A673 (cell line): ENCODE results near the gene CHRNA4. TPM values are rescaled to one million over a fixed set of nuclear protein-coding genes. Genes with fewer than 3 reads are reported as not detected.

Experiments
- BruUV-seq: library from RNA; stranded (reverse); fragments of 400-500 nt; replicated peaks from 2 replicates; lab custom pipeline; 2021; lab: Mats Ljungman, UMichigan
- CTCF ChIA-PET: fragments of 300-600 bp; sonication (Branson Sonifier 250); formaldehyde crosslinking; loops from one replicate; lab custom pipeline; 2022; ENCODE audit warnings: antibody characterized with exemption; lab: Charles Lee
- POLR2A ChIA-PET: fragments of 300-600 bp; sonication (Branson Sonifier 250); formaldehyde crosslinking; loops from one replicate; lab custom pipeline; 2022; ENCODE audit warnings: antibody characterized with exemption; ENCODE audit not compliant: low non-redundant PET; lab: Charles Lee
- DNase-seq: peaks from one replicate; pipeline ENCODE4 v3.0.0-alpha.2; 2015; ENCODE audit warnings: low spot score
- H3K27ac ChIP-seq: fragments of 200-600 bp; sonication (generic); 2 replicates; pipeline ENCODE4 v1.5.1; 2016; ENCODE audit warnings: mixed run types, low read depth, mild to moderate bottlenecking, mixed read lengths, antibody characterized with exemption, low read length; ENCODE audit not compliant: poor library complexity, severe bottlenecking
- H3K27me3 ChIP-seq: fragments of 200-600 bp; sonication (generic); replicated peaks from 2 replicates; pipeline ENCODE4 v1.6.1; 2017; ENCODE audit warnings: mixed run types, low read depth, mild to moderate bottlenecking, mixed read lengths, antibody characterized with exemption, low read length; ENCODE audit not compliant: insufficient read depth, poor library complexity
- H3K36me3 ChIP-seq: fragments of 200-600 bp; sonication (generic); 2 replicates; pipeline ENCODE4 v1.6.1; 2016; ENCODE audit warnings: mixed run types, mild to moderate bottlenecking, mixed read lengths, antibody characterized with exemption, low read length; ENCODE audit not compliant: insufficient read depth, poor library complexity, severe bottlenecking
- H3K4me1 ChIP-seq: fragments of 200-600 bp; sonication (generic); 2 replicates; pipeline ENCODE4 v1.6.1; 2017; ENCODE audit warnings: mixed run types, mild to moderate bottlenecking, mixed read lengths, antibody characterized with exemption, low read length; ENCODE audit not compliant: insufficient read depth, poor library complexity, severe bottlenecking
- H3K4me3 ChIP-seq: fragments of 200-600 bp; sonication (generic); 2 replicates; pipeline ENCODE4 v1.5.1; 2016; ENCODE audit warnings: low read depth, mixed run types, mild to moderate bottlenecking, mixed read lengths, low read length; ENCODE audit not compliant: poor library complexity, severe bottlenecking
- H3K9me3 ChIP-seq: fragments of 200-600 bp; sonication (generic); 2 replicates; pipeline ENCODE4 v1.6.1; 2016; ENCODE audit warnings: mixed run types, low read depth, mild to moderate bottlenecking, mixed read lengths, antibody characterized with exemption, low read length; ENCODE audit not compliant: poor library complexity, severe bottlenecking
- EZH2 ChIP-seq: fragments of 200-600 bp; sonication (generic); IDR thresholded peaks from 2 replicates; pipeline ENCODE4 v1.6.1; 2017; ENCODE audit warnings: borderline replicate concordance, low read depth, mild to moderate bottlenecking, mixed read lengths, antibody characterized with exemption, low read length; ENCODE audit not compliant: poor library complexity, severe bottlenecking
- intact Hi-C: fragments of 100-400 bp; cut with micrococcal nuclease; formaldehyde crosslinking; loops from one replicate; pipeline ENCODE4 v1.10.0; 2022; ENCODE audit not compliant: unreplicated experiment
- total RNA-seq: library from RNA; stranded (reverse); gene quantifications from 2 replicates; pipeline ENCODE4 v1.2.3, GENCODE V29; 2021
- TF ChIP-seq, protein P1 (sequence below): fragments of 300-800, 200-600 bp; sonication (generic); conservative IDR thresholded peaks from 2 replicates; pipeline ENCODE4 v1.5.1; 2017; ENCODE audit warnings: low read depth, mild to moderate bottlenecking, antibody characterized with exemption, low read length, moderate library complexity, mixed read lengths

Gene CHRNA4
- total RNA-seq, 1 experiment from 2014 or later = 0.26 TPM

DNA sequence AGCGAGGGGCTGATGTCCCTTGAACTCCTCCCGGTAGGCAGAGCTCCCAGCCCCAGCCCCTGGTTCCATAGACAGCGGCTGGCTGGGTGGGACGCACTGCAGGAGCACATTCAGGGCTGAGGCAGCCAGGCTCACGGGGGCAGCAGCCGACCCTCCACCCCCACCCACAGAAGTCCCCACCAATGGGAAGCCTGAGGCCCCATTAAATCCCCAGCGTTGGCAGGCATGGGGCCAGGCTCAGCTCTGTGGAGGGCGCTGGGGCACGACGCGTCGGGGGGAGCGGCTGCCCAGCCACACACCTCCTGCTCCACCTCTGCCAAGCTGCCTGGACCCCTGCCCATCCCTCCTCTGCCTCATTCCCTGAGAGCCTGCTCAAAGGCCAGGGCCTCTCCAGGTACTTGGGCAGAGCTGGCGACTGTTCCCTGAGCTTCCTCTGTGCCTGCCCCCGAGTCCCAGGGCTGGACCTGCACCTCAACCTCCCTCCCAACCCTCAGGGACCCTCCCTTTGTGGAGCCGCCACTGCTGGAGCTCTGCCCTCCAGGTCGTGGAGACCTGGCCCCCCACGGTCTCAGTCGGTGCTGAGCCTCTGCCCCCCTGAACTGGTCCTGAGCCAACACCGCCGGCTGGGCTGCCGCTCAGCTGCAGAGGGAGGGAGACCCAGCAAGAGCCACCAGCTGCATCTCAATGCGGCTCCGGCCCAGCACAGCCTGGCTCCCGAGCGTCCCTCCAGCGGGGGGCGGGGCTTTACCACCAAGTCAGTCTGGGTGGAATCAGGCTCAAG is 9.1 kb downstream of the CHRNA4 start:
- BruUV-seq = no TSS peak
- ChIA-PET POLR2A (no interaction called here), CTCF (no interaction called here)
- Histone ChIP-seq H3K9me3 (no peaks in the 10 kb centered on the region), H3K27me3 (no peaks in the 10 kb centered on the region), H3K4me1 (no peaks in the 10 kb centered on the region), H3K4me3 (no peak overlapping the region), H3K36me3 (no peaks in the 10 kb centered on the region), H3K27ac (no peak overlapping the region)
- TF ChIP-seq, protein P1, sequence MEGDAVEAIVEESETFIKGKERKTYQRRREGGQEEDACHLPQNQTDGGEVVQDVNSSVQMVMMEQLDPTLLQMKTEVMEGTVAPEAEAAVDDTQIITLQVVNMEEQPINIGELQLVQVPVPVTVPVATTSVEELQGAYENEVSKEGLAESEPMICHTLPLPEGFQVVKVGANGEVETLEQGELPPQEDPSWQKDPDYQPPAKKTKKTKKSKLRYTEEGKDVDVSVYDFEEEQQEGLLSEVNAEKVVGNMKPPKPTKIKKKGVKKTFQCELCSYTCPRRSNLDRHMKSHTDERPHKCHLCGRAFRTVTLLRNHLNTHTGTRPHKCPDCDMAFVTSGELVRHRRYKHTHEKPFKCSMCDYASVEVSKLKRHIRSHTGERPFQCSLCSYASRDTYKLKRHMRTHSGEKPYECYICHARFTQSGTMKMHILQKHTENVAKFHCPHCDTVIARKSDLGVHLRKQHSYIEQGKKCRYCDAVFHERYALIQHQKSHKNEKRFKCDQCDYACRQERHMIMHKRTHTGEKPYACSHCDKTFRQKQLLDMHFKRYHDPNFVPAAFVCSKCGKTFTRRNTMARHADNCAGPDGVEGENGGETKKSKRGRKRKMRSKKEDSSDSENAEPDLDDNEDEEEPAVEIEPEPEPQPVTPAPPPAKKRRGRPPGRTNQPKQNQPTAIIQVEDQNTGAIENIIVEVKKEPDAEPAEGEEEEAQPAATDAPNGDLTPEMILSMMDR = no peak
- TF ChIP-seq EZH2 = no peak
- intact Hi-C loops = no loop called here
- no peak for DNase-seq

DNA sequence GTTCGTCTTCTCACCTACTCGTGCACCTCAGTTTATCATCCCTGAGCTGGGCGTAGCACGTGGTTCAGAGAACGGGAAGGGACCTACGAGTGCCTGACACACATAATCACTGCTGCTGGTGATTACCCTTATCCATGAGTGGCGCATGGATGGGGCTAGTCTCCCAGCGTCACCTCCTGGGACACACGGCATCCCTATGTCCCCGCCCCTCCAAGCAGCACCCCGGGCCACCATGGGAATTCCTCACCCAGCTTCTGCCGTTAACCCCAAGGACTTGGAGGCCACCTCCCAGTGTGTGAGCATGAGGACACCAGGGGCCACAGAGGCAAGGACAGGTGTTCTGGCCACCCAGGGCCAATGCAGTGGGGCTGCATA is 9.8 kb downstream of the CHRNA4 start:
- TF ChIP-seq, protein P1 = no peak
- no peak for TF ChIP-seq EZH2
- BruUV-seq = no TSS peak
- POLR2A ChIA-PET = no interaction called here
- no peak overlapping the region for H3K4me3 ChIP-seq
- CTCF ChIA-PET = no interaction called here
- no peaks in the 10 kb centered on the region for H3K4me1 ChIP-seq
- H3K27ac ChIP-seq = no peak overlapping the region
- no peaks in the 10 kb centered on the region for H3K27me3 ChIP-seq
- no peaks in the 10 kb centered on the region for H3K36me3 ChIP-seq
- intact Hi-C loops = no loop called here
- DNase-seq = no peak
- no peaks in the 10 kb centered on the region for H3K9me3 ChIP-seq

DNA sequence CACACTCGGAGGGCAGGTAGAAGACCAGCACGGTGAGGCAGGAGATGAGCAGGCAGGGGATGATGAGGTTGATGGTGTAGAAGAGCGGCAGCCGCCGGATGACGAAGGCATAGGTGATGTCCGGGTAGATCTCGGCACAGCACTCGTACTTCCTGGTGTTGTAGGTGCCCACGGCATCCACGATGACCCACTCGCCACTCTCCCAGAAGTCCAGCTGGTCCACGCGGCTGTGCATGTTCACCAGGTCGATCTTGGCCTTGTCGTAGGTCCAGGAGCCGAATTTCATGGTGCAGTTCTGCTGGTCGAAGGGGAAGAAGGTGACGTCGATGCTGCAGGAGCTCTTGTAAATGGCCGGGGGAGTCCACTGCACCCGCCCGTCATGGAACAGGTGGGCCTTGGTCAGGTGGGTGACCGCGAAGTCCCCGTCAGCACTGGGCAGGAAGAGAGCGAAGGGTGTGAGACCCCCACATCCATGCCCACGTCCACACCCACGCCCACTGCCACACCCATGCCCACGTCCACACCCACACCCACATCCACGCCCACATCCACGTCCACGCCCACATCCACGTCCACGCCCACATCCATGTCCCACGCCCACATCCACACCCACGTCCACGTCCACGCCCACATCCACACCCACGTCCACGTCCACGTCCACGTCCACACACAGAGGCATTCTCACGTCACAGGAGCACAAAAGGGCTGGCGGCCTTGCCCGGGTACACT is 10.4 kb downstream of the CHRNA4 start:
- CTCF ChIA-PET = no interaction called here
- BruUV-seq = no TSS peak

More for the DNA sequence above, 10.4 kb downstream of the CHRNA4 start:
- no peak for DNase-seq
- intact Hi-C loops = no loop called here
- no peaks in the 10 kb centered on the region for H3K9me3 ChIP-seq
- no peaks in the 10 kb centered on the region for H3K36me3 ChIP-seq
- POLR2A ChIA-PET = no interaction called here
- TF ChIP-seq, protein P1 = no peak
- TF ChIP-seq EZH2 = no peak
- no peaks in the 10 kb centered on the region for H3K27me3 ChIP-seq
- no peak overlapping the region for H3K27ac ChIP-seq
- no peak overlapping the region for H3K4me3 ChIP-seq
- H3K4me1 ChIP-seq = peaks cover 2% of the 10 kb centered on the region
